IPS-20b (cell line): ENCODE results near the gene BARX1.
"Not testable (repeated sequence)": the region's sequence is repeated elsewhere in the genome, so short reads cannot be mapped to it uniquely, and the experiment has no call there.

Experiments
- H3K27ac ChIP-seq: one replicate; pipeline ENCODE4 v1.5.1; 2013; ENCODE audit warnings: low read length
- H3K27me3 ChIP-seq: 2 replicates; pipeline ENCODE4 v1.6.1; 2013; ENCODE audit warnings: mild to moderate bottlenecking, low read length, inconsistent platforms; ENCODE audit not compliant: insufficient read depth
- H3K36me3 ChIP-seq: 2 replicates; pipeline ENCODE4 v1.6.1; 2013; ENCODE audit warnings: low read depth, mild to moderate bottlenecking, inconsistent platforms, low read length, moderate library complexity; ENCODE audit not compliant: insufficient read depth
- H3K4me1 ChIP-seq: 2 replicates; pipeline ENCODE4 v1.6.1; 2013; ENCODE audit warnings: mild to moderate bottlenecking, control low read depth, inconsistent platforms, low read length, moderate library complexity; ENCODE audit not compliant: insufficient read depth
- H3K4me3 ChIP-seq: 2 replicates; pipeline ENCODE4 v1.5.1; 2013; ENCODE audit warnings: mild to moderate bottlenecking, low read length, inconsistent platforms
- H3K9ac ChIP-seq: 2 replicates; pipeline ENCODE4 v1.6.1; 2013; ENCODE audit warnings: low read depth, mild to moderate bottlenecking, inconsistent platforms, low read length, moderate library complexity
- H3K9me3 ChIP-seq: 2 replicates; pipeline ENCODE4 v1.6.1; 2013; ENCODE audit warnings: mild to moderate bottlenecking, low read depth, low read length, inconsistent platforms; ENCODE audit not compliant: insufficient read depth

BARX1 gene

GRCh38 chr9:93964685-93965084 lies 9.5 kb upstream of the BARX1 start:
- no peak overlapping the region for H3K27ac ChIP-seq
- H3K27me3 ChIP-seq = peaks cover 50% of the 10 kb centered on the region
- no peaks in the 10 kb centered on the region for H3K4me1 ChIP-seq
- no peaks in the 10 kb centered on the region for H3K9me3 ChIP-seq
- no peak overlapping the region for H3K9ac ChIP-seq
- no peaks in the 10 kb centered on the region for H3K36me3 ChIP-seq
- H3K4me3 ChIP-seq = no peak overlapping the region

GRCh38 chr9:93963969-93964368 lies 8.8 kb upstream of the BARX1 start:
- Histone ChIP-seq H3K27ac (no peak overlapping the region), H3K4me1 (no peaks in the 10 kb centered on the region; the same call in 1 of the 2 replicates), H3K27me3 (peaks cover 57% of the 10 kb centered on the region), H3K36me3 (no peaks in the 10 kb centered on the region), H3K9ac (no peak overlapping the region), H3K4me3 (no peak overlapping the region), H3K9me3 (no peaks in the 10 kb centered on the region)

GRCh38 chr9:93963489-93963888 lies 8.3 kb upstream of the BARX1 start:
- not testable (repeated sequence) for H3K36me3 ChIP-seq, H3K4me3 ChIP-seq, H3K9ac ChIP-seq, H3K4me1 ChIP-seq, H3K9me3 ChIP-seq, H3K27ac ChIP-seq
- peaks cover 62% of the 10 kb centered on the region for H3K27me3 ChIP-seq

- no peaks in the 10 kb centered on the region for H3K9me3 ChIP-seq
- H3K4me1 ChIP-seq = no peaks in the 10 kb centered on the region; the same call in 1 of the 2 replicates
- no peak overlapping the region for H3K4me3 ChIP-seq
- H3K27ac ChIP-seq = no peak overlapping the region
- no peak overlapping the region for H3K9ac ChIP-seq
- H3K27me3 ChIP-seq = peaks cover 68% of the 10 kb centered on the region
- no peaks in the 10 kb centered on the region for H3K36me3 ChIP-seq
Observed at GRCh38 chr9:93962561-93963440, 7.6 kb upstream of the BARX1 start.

- H3K4me1 ChIP-seq = no peaks in the 10 kb centered on the region; the same call in 1 of the 2 replicates
- H3K9me3 ChIP-seq = no peaks in the 10 kb centered on the region
- no peak overlapping the region for H3K27ac ChIP-seq
- H3K9ac ChIP-seq = no peak overlapping the region
- H3K27me3 ChIP-seq = peaks cover 76% of the 10 kb centered on the region
- H3K4me3 ChIP-seq = no peak overlapping the region
- no peaks in the 10 kb centered on the region for H3K36me3 ChIP-seq
Observed at GRCh38 chr9:93962017-93962416, 6.9 kb upstream of the BARX1 start.

- H3K36me3 ChIP-seq = no peaks in the 10 kb centered on the region
- peaks cover 84% of the 10 kb centered on the region for H3K27me3 ChIP-seq
- no peaks in the 10 kb centered on the region; the same call in 1 of the 2 replicates for H3K4me1 ChIP-seq
- H3K27ac ChIP-seq = no peak overlapping the region
- H3K9me3 ChIP-seq = no peaks in the 10 kb centered on the region
- H3K4me3 ChIP-seq = no peak overlapping the region
- H3K9ac ChIP-seq = no peak overlapping the region
Observed at GRCh38 chr9:93960971-93961841, 6.1 kb upstream of the BARX1 start.

- Histone ChIP-seq H3K27me3 (peaks cover 92% of the 10 kb centered on the region), H3K27ac (no peak overlapping the region), H3K9ac (no peak overlapping the region), H3K4me3 (no peak overlapping the region; the same call in 1 of the 2 replicates), H3K4me1 (no peaks in the 10 kb centered on the region; the same call in 1 of the 2 replicates), H3K36me3 (no peaks in the 10 kb centered on the region), H3K9me3 (no peaks in the 10 kb centered on the region)
Observed at GRCh38 chr9:93960221-93960970, 5.2 kb upstream of the BARX1 start.

GRCh38 chr9:93959739-93960154 lies 4.6 kb upstream of the BARX1 start:
- no peaks in the 10 kb centered on the region for H3K9me3 ChIP-seq
- no peak overlapping the region for H3K9ac ChIP-seq
- H3K4me3 ChIP-seq = no peak overlapping the region
- no peaks in the 10 kb centered on the region; the same call in 1 of the 2 replicates for H3K4me1 ChIP-seq
- H3K36me3 ChIP-seq = no peaks in the 10 kb centered on the region
- no peak overlapping the region for H3K27ac ChIP-seq
- peaks cover 91% of the 10 kb centered on the region for H3K27me3 ChIP-seq

- no peak overlapping the region for H3K9ac ChIP-seq
- peak overlapping the region; percentile 51; the same call in 1 of the 2 replicates for H3K4me3 ChIP-seq
- no peaks in the 10 kb centered on the region; the same call in 1 of the 2 replicates for H3K9me3 ChIP-seq
- H3K4me1 ChIP-seq = no peaks in the 10 kb centered on the region; the same call in 1 of the 2 replicates
- H3K36me3 ChIP-seq = no peaks in the 10 kb centered on the region
- peaks cover 94% of the 10 kb centered on the region for H3K27me3 ChIP-seq
- H3K27ac ChIP-seq = no peak overlapping the region
Observed at GRCh38 chr9:93958819-93959682, 3.9 kb upstream of the BARX1 start.

GRCh38 chr9:93958121-93958818 lies 3.1 kb upstream of the BARX1 start:
- peak overlapping the region; percentile 51; the same call in 1 of the 2 replicates for H3K4me3 ChIP-seq
- no peaks in the 10 kb centered on the region for H3K36me3 ChIP-seq
- H3K27me3 ChIP-seq = peaks cover 98% of the 10 kb centered on the region
- no peak overlapping the region for H3K27ac ChIP-seq
- peaks cover 3% of the 10 kb centered on the region; the same call in 1 of the 2 replicates for H3K9me3 ChIP-seq
- no peaks in the 10 kb centered on the region; the same call in 1 of the 2 replicates for H3K4me1 ChIP-seq
- H3K9ac ChIP-seq = no peak overlapping the region
